GM12892 (cell line): ENCODE results near the gene NT5DC4. TPM values are rescaled to one million over a fixed set of nuclear protein-coding genes. Genes with fewer than 3 reads are reported as not detected.

Experiments
- DNase-seq: peaks from one replicate; pipeline ENCODE4 v3.0.0; 2011; ENCODE audit not compliant: insufficient read length
- FAIRE-seq: peaks from 2 replicates; lab custom pipeline; 2011; peaks lifted over from hg19 to GRCh38; lab: Jason Lieb, UNC
- POLR2A ChIP-seq: IDR thresholded peaks from 2 replicates; pipeline ENCODE4 v1.6.1; 2011; ENCODE audit warnings: low read depth, low read length, control low read depth
- POLR2AphosphoS5 ChIP-seq: IDR thresholded peaks from 2 replicates; pipeline ENCODE4 v1.6.1; 2011; ENCODE audit warnings: low read depth, low read length, control low read depth
- TAF1 ChIP-seq: IDR thresholded peaks from 2 replicates; pipeline ENCODE4 v1.6.1; 2011; ENCODE audit warnings: low read depth, mild to moderate bottlenecking, control low read depth, low read length, borderline replicate concordance
- polyA plus RNA-seq: library from polyadenylated mRNA; unstranded; fragments of >200 nt; gene quantifications from one replicate; pipeline ENCODE4 v1.2.1, GENCODE V29; 2012; ENCODE audit warnings: missing spikeins, inconsistent platforms; ENCODE audit not compliant: missing spikeins

The NT5DC4 gene
- 0.68 TPM for polyA plus RNA-seq

DNA sequence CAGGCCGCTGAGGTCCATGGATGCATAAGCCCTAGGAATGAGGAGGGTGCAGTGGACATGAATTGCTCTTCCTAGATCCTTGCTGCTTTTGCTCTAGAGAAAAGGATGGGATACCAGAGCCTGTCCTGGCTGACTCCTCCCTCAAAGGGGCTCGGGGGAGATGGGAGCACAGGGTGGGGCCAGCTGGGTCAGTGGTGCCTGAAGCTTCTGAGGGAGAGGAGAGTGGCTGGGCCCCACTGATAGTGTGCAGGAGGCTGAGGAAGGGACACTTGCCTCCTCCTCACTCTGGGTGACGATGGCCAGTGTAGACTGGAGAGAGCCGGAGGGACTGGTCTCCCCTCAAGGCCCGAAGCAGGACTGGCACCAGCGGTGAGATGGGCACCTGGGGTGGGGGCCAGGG lies at the start of gene NT5DC4:
TSS of gene NT5DC4 (plus strand) at position 236 of the 400 bp plus-strand sequence. CDS start at position 296, 60 bp downstream.
- FAIRE-seq (no peak), DNase-seq (no peak)
- TF ChIP-seq POLR2AphosphoS5 = no peak

DNA sequence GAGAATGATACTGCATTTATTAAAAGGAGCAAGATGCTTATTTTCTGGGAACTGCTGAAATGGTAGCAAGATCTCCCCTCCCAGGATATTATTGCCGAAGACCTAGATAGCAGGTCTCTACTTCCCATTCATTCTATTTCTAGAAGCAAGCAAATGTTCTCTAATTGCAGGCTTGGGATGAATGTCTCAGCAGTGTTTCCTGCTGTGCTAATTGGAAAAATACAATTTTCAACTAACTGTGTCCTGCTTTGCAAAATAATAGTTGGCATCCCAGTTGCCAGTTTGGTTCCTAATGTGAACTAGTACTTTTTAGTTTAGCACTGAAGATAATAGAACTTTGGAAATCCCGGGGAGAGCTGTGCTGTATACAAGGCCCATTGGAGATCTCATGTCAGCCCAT lies 49.0 kb upstream of the NT5DC4 start:
- no peak for TF ChIP-seq POLR2A
- TF ChIP-seq TAF1 = no peak
- no peak for TF ChIP-seq POLR2AphosphoS5
- FAIRE-seq (no peak), DNase-seq (no peak)

DNA sequence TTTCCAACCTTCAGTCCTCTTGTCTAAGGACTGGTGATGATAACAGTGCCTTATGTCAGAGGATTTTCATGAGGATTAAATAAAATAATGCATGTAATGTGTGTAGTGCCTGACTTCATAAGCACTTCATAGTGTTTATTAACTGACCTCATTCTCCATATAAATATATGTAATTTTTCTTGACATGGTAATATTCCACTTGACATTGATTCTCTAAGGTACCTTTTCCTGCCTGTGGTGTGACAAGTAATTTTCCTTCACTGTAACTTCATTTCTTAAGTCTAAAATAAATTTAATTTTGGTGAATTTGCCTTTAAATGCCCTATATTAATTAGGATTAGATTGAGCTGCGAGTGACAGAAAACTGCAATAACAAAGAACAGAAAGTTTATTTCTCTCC lies 47.8 kb upstream of the NT5DC4 start:
- no peak for FAIRE-seq
- no peak for TF ChIP-seq POLR2A
- no peak for TF ChIP-seq TAF1
- no peak for TF ChIP-seq POLR2AphosphoS5
- no peak for DNase-seq

DNA sequence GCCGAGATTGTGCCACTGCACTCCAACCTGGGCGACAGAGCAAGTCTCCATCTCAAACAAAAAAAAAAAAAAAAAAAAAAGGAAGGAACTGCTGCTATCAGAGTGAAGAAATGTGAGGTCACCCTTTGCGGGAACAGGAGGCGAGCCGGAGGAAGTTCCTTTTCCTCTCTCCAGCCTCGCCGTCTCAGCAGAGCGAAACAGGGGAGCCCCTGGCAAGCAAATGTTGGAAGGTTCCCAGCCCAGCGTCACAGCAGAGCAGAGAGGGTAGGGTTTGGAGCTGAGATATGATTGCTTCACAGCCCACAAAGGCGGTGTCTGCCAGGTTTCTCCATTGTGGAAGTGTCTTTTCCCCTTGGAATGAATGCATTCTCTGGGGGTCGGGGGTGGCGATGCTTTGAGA lies 46.6 kb upstream of the NT5DC4 start:
- TF ChIP-seq POLR2A = no peak
- no peak for TF ChIP-seq TAF1
- TF ChIP-seq POLR2AphosphoS5 = no peak
- DNase-seq (no peak), FAIRE-seq (no peak)

DNA sequence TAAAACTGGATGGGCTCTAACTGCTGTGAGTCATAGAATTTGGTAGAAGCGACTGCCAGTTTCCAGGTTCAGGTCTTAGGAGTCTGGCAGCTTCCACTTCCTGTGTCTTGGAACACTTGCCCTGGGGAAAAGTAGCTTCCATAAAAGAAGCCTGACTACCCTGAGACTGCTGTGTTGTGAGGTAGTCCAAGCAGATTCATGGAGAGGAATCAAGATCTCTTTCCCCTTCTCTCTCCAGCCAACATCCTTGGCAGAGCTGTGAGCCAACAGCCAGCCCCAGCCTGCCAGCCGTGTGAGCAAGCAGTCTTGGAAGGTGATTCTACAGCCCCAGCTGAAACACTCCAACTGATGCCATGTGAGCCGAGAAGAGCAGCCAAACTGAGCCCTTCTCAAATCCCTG lies 41.3 kb upstream of the NT5DC4 start:
- no peak for DNase-seq
- TF ChIP-seq TAF1 (no peak), POLR2AphosphoS5 (no peak), POLR2A (no peak)
- FAIRE-seq = no peak

DNA sequence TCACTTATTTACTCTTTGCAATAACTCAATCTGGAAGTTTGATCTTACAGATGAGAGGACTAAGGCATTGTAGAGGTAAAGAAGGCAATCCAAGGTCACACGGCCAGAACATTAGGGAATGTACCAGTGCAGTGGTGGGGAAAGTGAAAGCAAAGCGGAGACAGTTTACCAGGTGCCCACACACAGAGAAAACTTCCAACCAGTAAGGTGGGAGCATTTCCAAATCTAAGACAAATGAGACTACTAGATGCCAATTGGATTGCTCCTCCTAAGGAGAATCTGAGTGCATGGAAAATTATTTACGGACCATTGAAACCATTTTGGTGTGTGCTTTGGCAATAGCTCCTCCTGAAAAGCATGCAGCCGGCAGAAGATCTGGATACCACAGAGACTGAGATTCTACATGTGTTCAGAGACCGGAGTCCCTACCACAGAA lies 40.1 kb upstream of the NT5DC4 start:
- DNase-seq = no peak
- TF ChIP-seq POLR2A (no peak), POLR2AphosphoS5 (no peak), TAF1 (no peak)
- FAIRE-seq = no peak

DNA sequence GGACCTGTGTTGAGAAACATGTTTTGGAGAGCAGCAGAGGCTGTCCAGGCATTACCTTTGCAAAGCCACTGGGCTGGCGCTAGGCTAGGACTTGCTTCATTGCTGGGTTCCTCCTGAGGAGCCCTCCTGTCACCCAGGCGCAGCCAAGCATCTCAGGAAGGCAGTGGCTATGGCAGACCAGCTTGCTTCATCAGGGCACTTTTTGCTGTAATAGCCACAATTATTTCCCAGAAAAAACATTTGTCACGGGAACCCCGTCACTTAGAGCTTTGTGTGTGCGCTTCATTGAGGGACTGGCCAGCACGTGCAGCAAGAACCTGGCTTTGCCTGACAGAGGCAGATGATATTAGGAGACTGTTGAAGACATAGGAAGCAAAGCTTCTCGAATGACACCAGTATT lies 38.7 kb upstream of the NT5DC4 start:
- TF ChIP-seq POLR2A = no peak
- no peak for TF ChIP-seq TAF1
- TF ChIP-seq POLR2AphosphoS5 = no peak
- DNase-seq = no peak
- FAIRE-seq = no peak

DNA sequence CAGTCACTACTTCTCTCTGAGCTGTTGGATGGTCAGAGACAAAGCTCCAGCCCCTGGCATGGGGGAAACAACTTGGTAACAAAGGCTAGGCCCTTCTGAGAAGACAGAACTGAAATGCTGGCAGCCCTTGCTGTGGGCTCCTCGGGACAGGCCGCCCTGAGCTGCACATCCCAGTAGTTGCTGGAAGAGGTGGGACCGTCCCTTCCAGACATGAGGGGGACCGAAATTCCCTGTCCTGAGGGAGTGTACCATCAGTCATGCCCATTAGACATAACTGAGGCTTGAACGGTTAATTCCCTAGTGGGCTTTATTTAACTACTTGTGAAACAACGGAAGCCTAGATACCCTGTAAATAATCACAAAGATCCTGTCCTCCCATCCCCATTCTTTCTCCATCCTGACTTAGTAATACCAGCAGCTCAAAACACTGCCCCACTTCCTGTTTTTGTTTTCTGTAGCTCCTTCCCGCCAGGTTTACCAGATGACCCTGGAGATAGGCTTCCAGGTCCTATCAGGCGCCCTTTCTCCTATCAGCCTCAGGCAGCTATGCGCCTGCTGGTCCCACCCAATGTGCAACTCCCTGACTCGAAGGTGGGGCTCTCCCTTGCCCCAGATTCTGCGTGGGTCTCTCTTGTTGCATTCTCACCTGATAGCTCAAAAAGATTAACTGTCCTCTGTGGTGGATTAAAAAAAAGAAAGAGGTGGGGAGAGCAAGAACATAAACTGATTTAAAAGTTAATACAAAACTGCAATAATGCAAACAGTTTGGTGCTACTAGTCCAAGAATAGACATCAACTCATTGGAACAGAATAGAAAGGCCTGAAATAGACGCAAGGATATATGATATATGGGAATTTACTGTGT lies 37.0 kb upstream of the NT5DC4 start:
- no peak for FAIRE-seq
- DNase-seq = no peak
- no peak for TF ChIP-seq POLR2AphosphoS5
- TF ChIP-seq POLR2A = no peak
- no peak for TF ChIP-seq TAF1

DNA sequence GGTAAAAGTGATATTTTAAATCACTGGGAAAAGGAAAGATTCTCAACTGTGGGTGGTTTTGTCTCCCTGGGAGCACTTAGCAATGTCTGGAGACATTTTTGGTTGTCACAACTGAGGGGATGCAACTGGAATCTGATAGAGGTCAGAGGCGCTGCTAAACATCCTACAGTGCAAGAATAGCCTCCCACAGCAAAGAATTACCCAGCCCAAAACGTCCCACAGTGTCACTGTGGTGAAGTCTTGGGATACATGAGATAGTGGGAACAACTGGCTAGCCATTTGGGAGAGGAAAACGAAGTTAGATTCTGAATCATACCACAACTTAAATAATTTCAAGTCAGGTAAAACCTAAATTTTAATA lies 36.4 kb upstream of the NT5DC4 start:
- FAIRE-seq (no peak), DNase-seq (no peak)
- no peak for TF ChIP-seq POLR2AphosphoS5
- TF ChIP-seq TAF1 = no peak
- TF ChIP-seq POLR2A = no peak

DNA sequence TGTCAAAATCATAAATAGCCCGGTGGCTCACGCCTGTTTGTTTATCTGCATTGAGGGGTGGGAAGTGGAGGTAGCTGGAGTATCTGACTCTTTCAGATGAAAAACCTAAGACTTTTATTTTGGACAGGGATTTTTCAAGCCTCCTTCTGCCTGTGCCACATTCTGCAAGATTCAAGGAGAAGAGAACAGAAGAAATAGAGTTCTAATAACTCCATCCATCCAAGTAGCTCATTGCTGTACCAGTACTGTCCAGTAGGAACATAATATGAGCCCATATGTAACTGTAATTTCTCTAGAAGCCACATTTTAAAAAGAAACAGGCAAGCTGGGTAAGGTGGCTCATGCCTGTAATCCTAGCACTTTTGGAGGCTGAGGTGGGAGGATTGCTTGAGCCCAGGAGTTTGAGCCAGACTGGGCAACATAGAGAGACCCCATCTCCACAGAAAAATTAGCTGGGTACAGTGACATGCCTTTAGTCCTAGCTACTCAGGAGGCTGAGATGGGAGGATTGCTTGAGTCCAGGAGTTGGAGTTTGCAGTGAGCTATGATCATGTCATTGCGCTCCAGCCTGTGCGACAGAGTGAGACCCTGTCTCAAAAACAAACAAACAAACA lies 35.4 kb upstream of the NT5DC4 start:
- DNase-seq = no peak
- TF ChIP-seq POLR2A = no peak
- TF ChIP-seq TAF1 = no peak
- TF ChIP-seq POLR2AphosphoS5 = no peak
- FAIRE-seq = no peak

DNA sequence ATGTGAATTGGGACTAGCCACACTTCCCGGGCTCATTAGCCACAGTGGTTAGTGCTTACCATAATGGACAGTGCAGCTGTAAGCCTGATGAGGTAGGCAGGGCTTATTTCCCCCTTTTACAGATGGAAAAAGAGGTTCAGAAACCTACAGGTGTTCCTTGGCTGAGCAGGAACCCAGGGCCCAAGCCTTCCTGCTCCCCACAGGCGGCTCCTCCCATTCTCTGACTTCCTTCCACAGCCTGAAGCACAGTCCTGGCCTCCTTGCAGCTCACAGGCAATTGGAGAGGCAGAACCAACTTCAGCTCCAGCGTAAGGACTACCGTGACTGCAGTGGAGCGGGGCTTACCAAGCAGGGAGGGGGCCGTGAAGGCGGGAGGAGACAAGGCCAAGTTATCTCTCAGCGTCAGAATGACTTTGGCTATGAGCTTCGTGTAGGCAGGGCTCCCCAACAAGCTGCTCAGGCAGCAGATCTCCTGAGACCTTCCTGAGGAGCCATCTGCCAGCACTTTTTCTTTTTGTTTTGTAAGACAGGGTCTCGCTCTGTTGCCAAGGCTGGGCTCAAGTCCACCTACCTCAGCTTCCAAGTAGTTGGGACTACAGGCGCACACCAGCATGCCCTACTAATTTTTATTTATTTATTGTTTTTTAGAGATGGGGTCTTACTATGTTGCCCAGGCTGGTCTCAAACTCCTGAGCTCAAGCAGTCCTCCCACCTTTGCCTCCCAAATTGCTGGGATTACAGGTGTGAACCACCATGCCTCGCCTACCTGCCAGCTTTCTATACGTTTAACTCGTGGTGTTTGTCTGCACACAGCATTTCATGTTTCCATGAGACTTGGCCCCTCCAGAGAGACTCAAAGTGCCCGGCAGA lies 34.2 kb upstream of the NT5DC4 start:
- no peak for FAIRE-seq
- DNase-seq = no peak

DNA sequence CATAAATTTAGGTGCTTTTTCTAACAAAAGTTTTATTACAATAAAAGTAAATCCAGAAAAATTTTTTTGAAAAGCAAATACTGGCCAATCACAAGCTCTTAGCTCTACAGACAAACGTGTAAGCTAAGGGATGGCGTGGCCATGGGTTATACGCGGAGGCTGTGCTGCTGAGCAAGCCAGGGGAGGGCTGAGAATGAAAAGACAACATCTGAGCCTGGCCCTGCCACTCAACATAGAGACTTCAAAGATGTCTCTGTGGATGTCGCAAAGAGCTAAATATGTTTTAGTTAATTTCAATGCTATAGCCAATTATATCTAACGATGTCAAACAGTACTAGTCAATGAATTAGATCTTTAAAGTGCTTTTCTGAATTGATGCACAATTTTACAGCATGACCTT lies 33.3 kb upstream of the NT5DC4 start:
- FAIRE-seq (no peak), DNase-seq (no peak)
- TF ChIP-seq POLR2A (no peak), POLR2AphosphoS5 (no peak), TAF1 (no peak)

More for the DNA sequence above, 34.2 kb upstream of the NT5DC4 start:
- TF ChIP-seq TAF1 (no peak), POLR2AphosphoS5 (no peak), POLR2A (no peak)

DNA sequence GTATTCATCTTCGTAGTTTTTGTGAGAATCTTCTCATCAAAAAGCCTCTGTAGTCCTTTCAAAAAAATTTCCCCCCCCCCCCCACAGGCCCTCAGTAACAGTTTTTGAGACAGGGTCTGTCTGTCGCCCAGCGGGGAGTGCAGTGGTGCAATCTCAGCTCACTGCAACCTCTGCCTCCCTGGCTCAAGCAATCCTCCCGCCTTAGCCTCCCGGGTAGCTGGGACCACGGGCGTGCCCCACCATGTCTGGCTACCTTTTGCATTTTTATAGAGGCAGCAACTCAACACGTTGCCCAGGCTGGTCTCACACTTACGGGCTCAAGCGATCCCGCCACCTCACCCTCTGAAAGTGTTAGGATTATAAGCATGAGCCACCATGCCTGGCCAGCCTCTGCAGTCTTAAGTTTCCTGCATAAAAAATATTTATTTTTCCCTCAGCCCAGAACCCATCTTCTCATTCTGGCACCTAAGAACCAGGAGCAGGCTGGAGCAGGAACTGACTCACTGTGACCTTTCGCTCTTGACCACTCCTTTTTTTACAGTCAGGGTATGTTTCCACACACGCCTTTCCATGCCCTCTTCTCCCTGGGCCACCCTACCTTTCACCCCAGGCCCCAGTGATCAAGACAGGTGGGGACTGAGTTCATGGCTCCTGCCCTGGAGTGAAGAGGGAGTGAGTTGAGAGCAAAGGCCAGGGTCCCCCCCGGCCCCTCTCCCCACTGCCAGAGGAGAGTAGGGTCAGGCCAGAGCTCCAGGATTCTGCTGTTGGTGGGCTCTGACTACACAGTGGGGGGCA lies 32.5 kb upstream of the NT5DC4 start:
- no peak for TF ChIP-seq POLR2A
- no peak for TF ChIP-seq POLR2AphosphoS5
- DNase-seq = no peak
- FAIRE-seq = no peak
